Inferior parietal cortex (tissue), 1 donor: Measurements from ENCODE around the gene SRRT.

Source experiments
- DNase-seq: peaks from one replicate; pipeline ENCODE4 v3.0.0-alpha.2; 2016; ENCODE audit errors: extremely low spot score

Gene SRRT

GRCh38 chr7:100879685-100880261, 4.9 kb downstream of the SRRT start:
- DNase-seq: no peak

- no peak for DNase-seq
These were observed 5.7 kb downstream of the SRRT start for GRCh38 chr7:100880645-100881044.

DNA sequence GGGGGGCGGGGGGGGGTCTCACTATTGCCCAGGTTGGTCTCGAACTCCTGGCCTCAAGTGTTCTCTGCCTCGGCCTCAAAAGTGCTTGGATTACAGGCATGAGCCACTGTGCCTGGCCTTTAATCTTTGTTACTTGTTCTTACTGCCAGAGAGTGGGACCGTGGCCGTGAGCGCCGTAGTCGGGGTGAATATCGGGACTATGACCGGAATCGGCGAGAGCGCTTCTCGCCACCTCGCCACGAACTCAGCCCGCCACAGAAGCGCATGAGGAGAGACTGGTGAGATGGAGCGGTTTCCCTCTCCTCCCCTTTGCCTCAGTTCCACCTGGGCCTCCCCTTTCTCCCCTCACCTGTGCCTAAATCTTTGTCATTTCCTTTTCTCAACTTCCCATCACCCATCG, 6.2 kb downstream of the SRRT start:
- DNase-seq: no peak

GRCh38 chr7:100882201-100882600, 7.3 kb downstream of the SRRT start:
- no peak for DNase-seq

DNA sequence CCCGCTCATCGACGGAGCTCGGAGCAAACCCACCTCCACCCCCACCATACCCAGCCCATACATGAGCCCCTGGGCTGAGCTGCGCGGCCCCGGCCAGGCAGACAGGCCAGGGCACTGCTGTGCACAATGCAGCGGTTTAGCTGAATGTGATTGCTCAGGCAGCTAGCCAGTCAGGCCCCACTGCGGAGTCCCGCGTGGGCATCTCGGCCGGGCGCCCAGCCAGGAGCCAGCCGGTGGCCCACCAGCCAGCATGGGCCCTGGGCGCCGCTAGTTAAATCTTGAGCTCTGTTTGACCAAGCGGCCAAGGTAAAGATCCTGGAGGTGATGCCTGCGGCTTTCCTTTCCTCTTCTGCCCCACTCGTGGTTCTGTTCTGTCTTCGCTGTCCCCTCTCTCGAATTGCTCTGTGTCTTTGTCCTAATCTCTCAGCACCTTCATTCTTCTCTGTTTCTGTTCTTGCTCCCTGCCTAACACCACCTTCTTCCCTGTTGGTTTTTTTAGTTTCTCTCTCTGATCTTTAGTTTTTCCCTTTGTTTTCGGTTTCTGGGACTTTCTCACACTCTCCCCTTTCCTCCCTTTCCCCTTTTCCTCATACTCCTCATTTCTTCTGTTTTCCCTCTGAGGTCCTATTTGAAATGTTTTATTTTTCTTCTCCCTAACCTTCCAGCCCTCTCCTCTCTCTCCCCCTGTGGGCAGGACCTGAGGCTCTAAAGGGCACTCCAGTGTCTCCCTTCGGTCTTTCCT, 8.1 kb downstream of the SRRT start:
- no peak for DNase-seq

GRCh38 chr7:100884736-100885439, 10.0 kb downstream of the SRRT start:
- DNase-seq: no peak

GRCh38 chr7:100885440-100886141, 10.7 kb downstream of the SRRT start:
- DNase-seq: no peak

DNA sequence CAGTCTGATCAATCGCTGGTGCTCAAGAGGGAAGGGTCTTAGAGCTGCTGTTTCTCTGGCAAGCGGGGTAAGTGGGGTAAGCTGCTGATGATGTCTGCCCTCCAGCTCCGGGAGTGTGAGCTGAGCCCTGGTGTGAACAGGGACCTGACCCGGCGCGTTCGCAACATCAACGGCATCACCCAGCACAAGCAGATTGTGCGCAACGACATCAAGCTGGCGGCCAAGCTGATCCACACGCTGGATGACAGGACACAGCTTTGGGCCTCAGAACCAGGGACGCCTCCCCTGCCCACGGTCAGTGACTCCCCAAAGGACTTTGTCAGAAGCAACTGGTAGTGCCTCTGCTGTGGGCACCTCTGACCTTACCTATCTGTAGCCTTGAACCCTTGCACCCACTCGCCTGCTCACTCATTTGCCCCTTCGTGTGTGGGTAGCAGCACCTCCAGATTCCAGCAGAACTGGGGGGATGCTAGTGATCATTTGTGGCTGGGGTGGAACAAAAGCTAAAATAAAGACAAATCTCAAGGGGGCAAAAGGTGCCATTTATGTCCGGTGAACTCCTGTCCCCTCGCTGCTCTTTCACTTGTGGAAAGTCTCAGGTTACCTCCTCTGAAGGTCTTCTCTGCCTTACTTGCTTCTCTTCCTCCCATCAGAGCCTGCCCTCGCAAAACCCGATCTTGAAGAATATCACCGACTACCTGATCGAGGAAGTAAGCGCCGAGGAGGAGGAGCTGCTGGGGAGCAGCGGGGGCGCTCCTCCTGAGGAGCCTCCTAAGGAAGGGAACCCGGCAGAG, 11.4 kb downstream of the SRRT start:
- DNase-seq: no peak

DNA sequence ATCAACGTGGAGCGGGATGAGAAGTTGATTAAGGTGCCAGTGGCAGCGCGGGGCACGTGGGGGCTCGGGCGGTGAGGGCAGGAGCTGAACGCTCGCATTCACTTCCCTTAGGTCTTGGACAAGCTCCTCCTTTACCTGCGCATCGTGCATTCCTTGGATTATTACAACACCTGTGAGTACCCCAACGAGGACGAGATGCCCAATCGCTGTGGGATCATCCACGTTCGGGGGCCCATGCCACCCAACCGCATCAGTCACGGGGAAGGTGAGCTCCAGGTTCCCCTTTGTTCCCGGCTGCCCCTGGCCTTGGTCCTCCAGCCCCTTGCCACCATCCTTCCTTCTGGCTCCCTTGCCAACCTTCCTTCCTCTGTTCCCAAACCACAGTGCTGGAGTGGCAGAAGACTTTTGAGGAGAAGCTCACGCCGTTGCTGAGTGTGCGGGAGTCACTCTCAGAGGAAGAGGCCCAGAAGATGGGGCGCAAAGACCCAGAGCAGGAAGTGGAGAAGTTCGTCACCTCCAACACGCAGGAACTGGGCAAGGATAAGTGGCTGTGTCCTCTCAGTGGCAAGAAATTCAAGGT, 12.1 kb downstream of the SRRT start:
- no peak for DNase-seq

DNA sequence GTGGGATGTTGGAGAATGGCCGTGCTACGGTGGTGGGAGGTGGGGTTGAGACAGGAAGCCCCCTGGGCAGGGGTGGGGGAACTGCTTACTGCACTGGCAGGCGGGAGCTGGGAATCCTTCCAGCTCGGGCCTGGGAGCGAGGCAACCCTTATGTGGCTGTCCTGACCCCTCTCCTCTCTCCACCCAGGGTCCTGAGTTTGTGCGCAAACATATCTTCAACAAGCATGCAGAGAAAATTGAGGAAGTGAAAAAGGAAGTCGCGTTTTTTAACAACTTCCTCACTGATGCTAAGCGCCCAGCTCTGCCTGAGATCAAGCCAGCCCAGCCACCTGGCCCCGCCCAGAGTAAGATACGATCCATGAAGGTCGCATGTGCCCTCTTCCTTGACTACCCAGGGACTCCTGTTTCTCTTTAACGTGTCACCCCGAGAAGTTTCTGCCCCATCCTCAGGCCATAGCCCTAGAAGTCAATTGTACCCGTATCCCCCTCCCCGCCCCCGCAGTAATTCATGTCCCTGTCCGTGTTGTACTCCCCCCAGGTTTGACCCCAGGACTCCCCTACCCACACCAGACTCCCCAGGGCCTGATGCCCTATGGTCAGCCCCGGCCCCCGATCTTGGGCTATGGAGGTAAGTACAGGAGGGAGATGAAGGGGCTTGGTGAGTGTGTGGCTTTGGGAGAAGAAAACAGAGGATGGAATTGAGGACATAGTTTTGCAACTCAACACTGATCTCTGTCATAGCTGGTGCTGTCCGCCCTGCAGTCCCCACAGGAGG, 12.8 kb downstream of the SRRT start:
- no peak for DNase-seq

DNA sequence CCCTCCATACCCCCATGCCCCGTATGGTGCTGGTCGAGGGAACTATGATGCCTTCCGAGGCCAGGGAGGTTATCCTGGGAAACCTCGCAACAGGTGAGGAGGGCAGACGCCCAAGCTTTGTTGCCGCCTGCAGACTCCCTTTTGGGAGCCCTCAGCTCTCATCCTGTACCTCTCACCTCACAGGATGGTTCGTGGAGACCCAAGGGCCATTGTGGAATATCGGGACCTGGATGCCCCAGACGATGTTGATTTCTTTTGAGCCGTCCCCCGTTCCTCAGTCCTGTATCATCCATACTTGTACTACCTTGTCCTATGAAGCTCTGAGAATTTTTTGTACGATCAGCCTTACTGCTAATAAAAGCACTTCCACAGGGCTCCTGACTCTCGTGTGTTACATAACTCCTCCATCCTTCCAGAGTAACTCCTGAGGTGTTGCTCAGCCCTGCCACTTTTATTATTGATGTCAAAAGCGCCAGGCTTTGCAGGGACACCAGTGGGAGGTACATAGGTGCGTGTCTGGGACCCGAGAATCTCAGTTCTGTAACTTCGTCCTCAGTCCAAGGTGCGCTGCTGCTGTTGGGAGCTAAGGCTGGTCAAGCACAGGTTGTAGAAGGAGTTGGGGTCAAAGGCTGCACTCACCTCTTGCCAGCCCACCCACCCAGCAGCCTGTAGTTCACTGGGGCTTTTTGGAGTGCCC, 13.5 kb downstream of the SRRT start:
- no peak for DNase-seq

DNA sequence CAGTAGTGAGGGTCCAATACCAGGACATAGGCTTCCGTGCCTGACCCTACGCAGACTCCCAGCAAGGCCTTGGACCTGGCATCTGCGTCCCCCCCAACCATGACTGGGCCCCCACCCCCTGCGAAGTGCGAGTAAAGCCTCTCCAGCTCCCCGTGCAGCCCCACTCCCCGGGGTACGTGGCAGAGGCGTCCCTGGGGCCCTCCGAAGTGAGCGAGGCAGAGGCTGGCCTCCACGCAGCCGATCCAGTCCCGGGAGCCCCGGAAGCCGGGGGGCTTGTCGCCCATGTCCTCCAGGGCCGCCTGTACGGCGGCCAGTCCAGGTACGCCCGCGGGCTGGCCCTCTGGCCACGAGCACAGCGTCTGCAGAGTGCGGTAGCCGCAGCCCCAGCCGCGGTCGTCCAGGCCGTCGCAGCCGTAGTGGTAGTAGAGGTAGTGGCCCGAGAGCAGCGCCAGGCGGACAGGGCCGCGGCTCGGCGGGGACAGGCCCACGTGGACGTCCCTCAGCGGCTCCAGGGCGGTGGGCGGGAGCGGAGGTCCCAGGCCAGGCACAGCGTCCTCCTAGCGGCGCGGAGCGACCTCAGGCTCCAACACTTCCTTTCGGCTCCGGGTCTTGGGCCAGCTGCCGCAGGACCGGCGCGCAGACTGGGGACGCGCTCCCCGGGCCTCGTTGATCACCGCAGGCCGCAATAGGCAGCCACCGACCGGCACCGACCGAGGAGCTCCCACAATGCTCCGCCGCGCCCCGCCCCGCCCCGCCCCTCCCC, 14.3 kb downstream of the SRRT start, which contains the start of gene UFSP1:
Gene UFSP1 (minus strand): TSS at position 728 of the 763 bp plus-strand sequence. CDS start 444 bp downstream, at position 284.
- no peak for DNase-seq

GRCh38 chr7:100890653-100891567, 16.0 kb downstream of the SRRT start:
- no peak for DNase-seq

GRCh38 chr7:100891568-100892247, 16.8 kb downstream of the SRRT start:
- DNase-seq: no peak

DNA sequence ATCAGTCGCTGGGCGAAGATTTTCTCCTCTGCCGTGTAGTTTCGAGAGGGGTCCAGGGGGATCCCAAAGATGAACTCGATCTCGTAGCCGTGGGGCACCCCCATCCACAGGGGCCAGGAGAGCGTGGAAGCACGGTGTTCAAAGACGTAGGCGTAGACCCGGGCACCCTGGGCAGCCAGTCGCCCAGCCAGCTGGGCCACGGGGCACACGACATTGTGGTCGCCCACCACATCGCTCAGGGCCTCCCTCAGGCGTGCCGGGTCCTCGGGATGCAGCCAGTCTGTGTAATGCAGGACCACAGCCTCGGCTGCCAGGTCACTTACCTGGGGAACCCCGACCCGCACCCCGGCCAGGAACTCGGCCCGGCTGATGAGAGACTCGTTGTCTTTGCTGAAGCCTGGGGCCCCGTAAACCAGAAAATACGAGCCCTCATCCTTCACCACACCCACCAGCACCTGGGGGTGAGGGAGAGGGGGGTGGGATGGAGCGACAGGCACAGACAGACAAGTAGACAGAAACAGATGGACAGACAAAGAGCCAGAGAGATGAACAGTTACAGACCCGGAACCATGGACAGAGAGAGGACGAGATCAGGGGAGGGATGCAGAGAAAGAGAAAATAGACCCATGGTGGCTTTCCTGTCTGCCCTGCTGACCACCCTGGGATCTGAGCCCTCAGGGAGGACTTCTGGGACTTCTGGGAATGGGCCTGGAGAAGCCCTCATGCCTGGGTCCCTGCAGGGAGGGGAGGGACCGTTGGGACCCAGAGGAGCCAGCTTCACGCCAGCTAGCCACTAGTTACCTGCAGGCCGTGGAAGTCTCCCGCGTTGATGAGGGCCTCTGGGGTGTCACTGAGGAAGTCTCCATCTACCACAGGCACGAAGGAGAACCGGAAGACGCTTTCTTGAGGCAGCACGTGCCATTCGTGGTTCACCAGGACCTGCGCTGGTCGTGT, 17.7 kb downstream of the SRRT start:
- no peak for DNase-seq

GRCh38 chr7:100893318-100893895, 18.5 kb downstream of the SRRT start:
- no peak for DNase-seq
